GM12878 (cell line): ENCODE measurements around the gene CCDC169. TPM values are rescaled to one million over a fixed set of nuclear protein-coding genes. Genes with fewer than 3 reads are reported as not detected.

Source experiments
- ATAC-seq: fragments of 200-7000 bp; cut with Tn5 transposase; 3 replicates; pipeline ENCODE4 v1.9.1; 2020; ENCODE audit warnings: mild to moderate bottlenecking, moderate library complexity
- BruUV-seq: library from RNA; stranded (reverse); fragments of 400-500 nt; replicated peaks from 2 replicates; lab custom pipeline; 2021; lab: Mats Ljungman, UMichigan
- CTCF ChIA-PET: fragments of 300-600 bp; sonication (Branson Sonifier 250); formaldehyde crosslinking; extraction: SDS; loops from one replicate; lab custom pipeline; 2021; ENCODE audit warnings: inconsistent platforms; lab: Yijun Ruan, JAX
- POLR2A ChIA-PET: fragments of 350-600 bp; formaldehyde crosslinking; extraction: SDS; loops from one replicate; lab custom pipeline; 2021; ENCODE audit warnings: inconsistent platforms; lab: Charles Lee
- RAD21 ChIA-PET: fragments of 300-600 bp; sonication (Branson Sonifier 250); formaldehyde crosslinking; loops from one replicate; lab custom pipeline; 2023; ENCODE audit warnings: antibody characterized with exemption; ENCODE audit not compliant: unreplicated experiment; lab: Charles Lee
- SMC1A ChIA-PET: fragments of 300-600 bp; sonication (Branson Sonifier 250); formaldehyde crosslinking; loops from one replicate; lab custom pipeline; 2023; ENCODE audit not compliant: unreplicated experiment, uncharacterized antibody; lab: Charles Lee
- DNase-seq: peaks from one replicate; pipeline ENCODE4 v3.0.0-alpha.2; 2011; ENCODE audit warnings: low read depth, low spot score
- FAIRE-seq: peaks from 3 replicates; lab custom pipeline; 2011; peaks lifted over from hg19 to GRCh38; lab: Jason Lieb, UNC
- H2AFZ ChIP-seq: 2 replicates; pipeline ENCODE4 v1.6.0; 2011; ENCODE audit warnings: low read depth, low read length, control low read depth; ENCODE audit not compliant: control insufficient read depth
- H3K27ac ChIP-seq: 2 replicates; pipeline ENCODE4 v1.5.1; 2011; ENCODE audit warnings: control low read depth; ENCODE audit not compliant: control insufficient read depth, insufficient read depth
- H3K27me3 ChIP-seq, 2 experiments: replicated peaks in 1 of 2; 2 replicates each; pipeline versions ENCODE4 v1.6.0 to v1.6.1; 2011; ENCODE audit warnings: low read length in 1 of 2; ENCODE audit not compliant: control insufficient read depth in 2 of 2, insufficient read depth in 2 of 2
- H3K36me3 ChIP-seq, 2 experiments: 2 replicates each; pipeline ENCODE4 v1.5.1; 2011; ENCODE audit warnings: low read length in 1 of 2; ENCODE audit not compliant: control insufficient read depth in 2 of 2, insufficient read depth in 2 of 2
- H3K4me1 ChIP-seq: 2 replicates; pipeline ENCODE4 v1.6.1; 2011; ENCODE audit warnings: mild to moderate bottlenecking, low read length, moderate library complexity, mixed read lengths; ENCODE audit not compliant: control insufficient read depth, insufficient read depth
- H3K4me2 ChIP-seq: 2 replicates; pipeline ENCODE4 v1.6.0; 2011; ENCODE audit warnings: control low read depth; ENCODE audit not compliant: control insufficient read depth, insufficient read depth
- H3K4me3 ChIP-seq: fragments of 200-600 bp; sonication (generic); 2 replicates; pipeline ENCODE4 v1.5.1; 2016
- H3K79me2 ChIP-seq: 2 replicates; pipeline ENCODE4 v1.6.0; 2011; ENCODE audit warnings: low read length; ENCODE audit not compliant: control insufficient read depth, insufficient read depth
- H3K9ac ChIP-seq: 2 replicates; pipeline ENCODE4 v1.8.0; 2011; ENCODE audit warnings: low read length, control low read depth, mixed read lengths; ENCODE audit not compliant: control insufficient read depth, insufficient read depth
- H3K9me3 ChIP-seq: replicated peaks from 3 replicates; pipeline ENCODE4 v1.5.1; 2011; ENCODE audit warnings: mild to moderate bottlenecking, low read length; ENCODE audit not compliant: control insufficient read depth, insufficient read depth
- H4K20me1 ChIP-seq: 2 replicates; pipeline ENCODE4 v1.6.0; 2011; ENCODE audit not compliant: control insufficient read depth, insufficient read depth
- BHLHE40 ChIP-seq, 2 experiments: fragments of 450-650 bp in 1 of 2; IDR thresholded peaks; 2 replicates each; pipeline ENCODE4 v1.6.1; 2011 to 2017; ENCODE audit warnings: low read depth in 2 of 2, borderline replicate concordance in 1 of 2, improper control_type of control experiment in 1 of 2, low read length in 1 of 2, mild to moderate bottlenecking in 1 of 2
- CBX3 ChIP-seq: fragments of 200-600 bp; sonication (generic); IDR thresholded peaks from 2 replicates; pipeline ENCODE4 v1.6.1; 2016; ENCODE audit warnings: low read depth, borderline replicate concordance
- CBX5 ChIP-seq: sonication (generic); IDR thresholded peaks from 2 replicates; pipeline ENCODE4 v1.6.1; 2016; ENCODE audit warnings: low read depth, moderate library complexity, mild to moderate bottlenecking, inconsistent platforms
- CREM ChIP-seq: IDR thresholded peaks from 2 replicates; pipeline ENCODE4 v1.6.1; 2014; ENCODE audit warnings: antibody characterized with exemption, low read depth
- FOXM1 ChIP-seq: IDR thresholded peaks from 2 replicates; pipeline ENCODE4 v1.6.1; 2012; ENCODE audit warnings: low read depth, mild to moderate bottlenecking, inconsistent platforms, low read length, moderate library complexity
- HCFC1 ChIP-seq: fragments of 150-350 bp; IDR thresholded peaks from 2 replicates; pipeline ENCODE4 v1.6.1; 2014; ENCODE audit warnings: low read length
- HSF1 ChIP-seq: fragments of 150-350 bp; IDR thresholded peaks from 2 replicates; pipeline ENCODE4 v1.6.1; 2014; ENCODE audit warnings: mild to moderate bottlenecking, low read depth, low read length
- JUND ChIP-seq: IDR thresholded peaks from 2 replicates; pipeline ENCODE4 v1.6.1; 2012; ENCODE audit warnings: low read depth, mild to moderate bottlenecking, low read length, improper control_type of control experiment, moderate library complexity
- KLF5 ChIP-seq: fragments of 450-650 bp; IDR thresholded peaks from 2 replicates; pipeline ENCODE4 v1.6.1; 2014; ENCODE audit warnings: mild to moderate bottlenecking; ENCODE audit not compliant: partially characterized antibody
- LARP7 ChIP-seq: fragments of 450-650 bp; IDR thresholded peaks from 2 replicates; pipeline ENCODE4 v1.6.1; 2017; ENCODE audit warnings: mild to moderate bottlenecking
- MEF2A ChIP-seq: IDR thresholded peaks from 2 replicates; pipeline ENCODE4 v1.6.1; 2011; ENCODE audit warnings: low read depth, mild to moderate bottlenecking, low read length, moderate library complexity; ENCODE audit not compliant: insufficient read depth
- NFXL1 ChIP-seq: fragments of 450-650 bp; IDR thresholded peaks from 2 replicates; pipeline ENCODE4 v1.6.1; 2017; ENCODE audit warnings: antibody characterized with exemption, mild to moderate bottlenecking, borderline replicate concordance
- PAX5 ChIP-seq: IDR thresholded peaks from 2 replicates; pipeline ENCODE4 v1.6.1; 2011; ENCODE audit warnings: low read depth, low read length, borderline replicate concordance
- SUZ12 ChIP-seq: fragments of 200-600 bp; sonication (generic); IDR thresholded peaks from one replicate; pipeline ENCODE4 v1.6.1; 2018; ENCODE audit warnings: antibody characterized with exemption, mild to moderate bottlenecking; ENCODE audit not compliant: unreplicated experiment
- TCF12 ChIP-seq: IDR thresholded peaks from 2 replicates; pipeline ENCODE4 v1.6.1; 2011; ENCODE audit warnings: low read depth, mild to moderate bottlenecking, low read length
- YBX1 ChIP-seq: fragments of 450-650 bp; IDR thresholded peaks from 2 replicates; pipeline ENCODE4 v1.6.1; 2016; ENCODE audit warnings: antibody characterized with exemption
- ZBED1 ChIP-seq: IDR thresholded peaks from 2 replicates; pipeline ENCODE4 v1.6.1; 2016; ENCODE audit warnings: borderline replicate concordance
- ZNF24 ChIP-seq: fragments of 450-650 bp; IDR thresholded peaks from 2 replicates; pipeline ENCODE4 v1.6.1; 2017; ENCODE audit warnings: antibody characterized with exemption, mild to moderate bottlenecking
- ZNF274 ChIP-seq: IDR thresholded peaks from one replicate; pipeline ENCODE4 v1.8.0; 2011; ENCODE audit not compliant: insufficient read length, insufficient read depth
- WGBS: methylation state at CpG from one replicate; pipeline ENCODE4 v1.1.6; 2016; ENCODE audit warnings: low lambda C conversion rate; ENCODE audit not compliant: insufficient replicate concordance, insufficient coverage; ENCODE audit errors: missing lambda C conversion rate; 5-methylcytosine and 5-hydroxymethylcytosine counted together
- in situ Hi-C: fragments of 300-500 bp; cut with MboI; formaldehyde crosslinking; loops from 9 replicates; pipeline ENCODE4 v1.14.3; 2018; ENCODE audit warnings: mixed read lengths
- intact Hi-C: fragments of 100-400 bp; cut with micrococcal nuclease; formaldehyde crosslinking; loops from one replicate; pipeline ENCODE4 v1.14.2; 2022; ENCODE audit not compliant: unreplicated experiment
- polyA plus RNA-seq, 11 experiments: library from polyadenylated mRNA; depleted of rRNA in 4 of 11; unstranded in 6 of 11; stranded (reverse) in 5 of 11; fragments of >200 nt; fragmentation: Nextera tagmentation in 4 of 11; fragmentation: Illumina TruSeq in 1 of 11; extraction: Ambion mirVana in 4 of 11; extraction: Trizol in 1 of 11; gene quantifications; 1 replicate in 1 of 11; 2 replicates in 10 of 11; pipeline versions ENCODE4 v1.2.1 to v1.2.3, GENCODE V29; 2011 to 2016; ENCODE audit warnings: inconsistent platforms in 2 of 11, missing spikeins in 2 of 11, low read depth in 1 of 11
- total RNA-seq, 4 experiments: library from RNA; depleted of rRNA in 3 of 4; stranded (reverse); fragments of >200 nt in 3 of 4; fragmentation: Illumina TruSeq in 1 of 4; extraction: Trizol in 1 of 4; gene quantifications; 2 replicates each; pipeline versions ENCODE4 v1.2.1 to v1.2.3, GENCODE V29; 2013 to 2021

CCDC169 gene
- total and polyA plus RNA-seq, 10 of the 15 experiments (the other 5 are each of a cell fraction or from before 2014, with no cell fraction given): 0.13 to 1.4 (median 0.24) TPM; not detected in 4

DNA sequence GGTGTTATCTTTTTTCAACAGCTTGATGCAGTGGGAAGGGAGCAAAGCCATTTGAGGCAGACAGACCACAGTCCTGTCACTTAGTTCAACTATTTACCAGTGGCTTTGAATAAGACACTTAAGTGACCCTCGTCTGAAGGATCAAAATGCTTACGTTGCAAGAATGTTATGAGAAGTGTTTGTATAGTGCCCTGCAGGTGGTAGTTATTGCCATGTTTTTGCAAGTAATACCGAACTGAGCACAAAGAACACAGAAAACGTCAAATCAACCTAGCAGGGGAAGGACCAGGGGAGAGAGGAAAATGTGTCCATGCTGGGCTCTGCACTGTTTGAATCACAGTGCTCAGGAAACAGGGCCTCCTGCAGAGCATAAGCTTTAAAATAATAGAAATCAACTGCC lies 86.0 kb downstream of the CCDC169 start (continued):
- TF ChIP-seq KLF5: no peak

DNA sequence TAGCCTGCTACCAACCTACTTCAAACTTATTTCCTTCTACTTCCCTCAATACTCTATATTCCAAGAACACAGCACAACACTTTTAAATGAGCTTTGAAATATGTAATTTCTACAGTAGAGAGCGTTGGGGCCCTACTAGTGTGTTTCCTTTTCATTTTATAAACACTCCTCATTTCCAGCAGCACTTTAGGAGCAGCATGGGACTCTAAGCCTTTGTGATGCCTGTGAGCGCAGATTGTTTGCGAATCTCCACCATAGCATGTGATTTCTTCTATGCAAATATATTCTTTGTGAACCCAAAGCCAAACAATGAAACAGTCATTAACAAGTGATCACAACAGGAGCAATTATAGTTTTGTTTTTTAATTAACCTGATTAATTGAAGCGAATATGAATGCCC lies 86.9 kb downstream of the CCDC169 start:
- ChIA-PET SMC1A (interaction anchor here (0.6 kb wide), 1 partner anchor 27 kb away, joined by 3 read pairs; no protein-coding TSS in a partner anchor), CTCF (no interaction called here), RAD21 (no interaction called here), POLR2A (no interaction called here)
- Histone ChIP-seq H2AFZ (no peak overlapping the region), H3K27ac (no peak overlapping the region), H3K4me3 (no peak overlapping the region), H3K4me1 (no peaks in the 10 kb centered on the region), H4K20me1 (no peaks in the 10 kb centered on the region), H3K9ac (no peak overlapping the region), H3K4me2 (no peak overlapping the region), H3K9me3 (no peaks in the 10 kb centered on the region; the same call in 2 of the 3 replicates), H3K27me3 (no peaks in the 10 kb centered on the region; a peak in 1 of 4 replicates), H3K79me2 (no peaks in the 10 kb centered on the region), H3K36me3 (no peaks in the 10 kb centered on the region)
- no peak for DNase-seq
- in situ Hi-C loops: no loop called here
- no peak for ATAC-seq
- intact Hi-C loops: no loop called here
- WGBS: 48% methylated on average over 4 of the region's 4 CpGs
- FAIRE-seq: no peak
- TF ChIP-seq MEF2A (no peak), CBX3 (no peak), ZNF274 (no peak), YBX1 (no peak), CREM (no peak), PAX5 (no peak)
- BruUV-seq: no TSS peak

- ChIA-PET POLR2A (no interaction called here), SMC1A (no interaction called here)
- BruUV-seq: no TSS peak
- TF ChIP-seq NFXL1 (no peak), HCFC1 (no peak), BHLHE40 (IDR thresholded peaks at IDR 0.05; ENCODE audit: borderline replicate concordance in 1 of 2, low read depth in 2 of 2, low read length in 1 of 2) (no peak), HSF1 (no peak), LARP7 (no peak), TCF12 (no peak), CBX5 (no peak), ZBED1 (no peak), SUZ12 (no peak), FOXM1 (no peak), ZNF24 (no peak), JUND (no peak)
Observed at GRCh38 chr13:36207672-36208071, 89.9 kb downstream of the CCDC169 start.

More at GRCh38 chr13:36207672-36208071, 89.9 kb downstream of the CCDC169 start:
- Histone ChIP-seq H3K27ac (no peak overlapping the region), H3K4me1 (no peaks in the 10 kb centered on the region), H3K36me3 (no peaks in the 10 kb centered on the region), H3K4me3 (no peak overlapping the region), H4K20me1 (no peaks in the 10 kb centered on the region), H2AFZ (no peak overlapping the region), H3K9ac (no peak overlapping the region), H3K27me3 (no peaks in the 10 kb centered on the region; a peak in 1 of 4 replicates), H3K4me2 (no peak overlapping the region), H3K79me2 (no peaks in the 10 kb centered on the region), H3K9me3 (no peaks in the 10 kb centered on the region)
- DNase-seq: no peak
- 6% methylated on average over 5 of the region's 5 CpGs for WGBS
- CTCF ChIA-PET: interaction anchor here (1.1 kb wide), 1 partner anchor 68 kb away, joined by 3 read pairs; no protein-coding TSS in a partner anchor
- FAIRE-seq: no peak
- no peak for ATAC-seq
- RAD21 ChIA-PET: no interaction called here
- intact Hi-C loops: no loop called here
- in situ Hi-C loops: no loop called here
